NCI-H345 treated with DMSO at 0.1 percent for 48 hours (cell line): ENCODE data around the gene ELMO1.
A peak's percentile ranks its signal among the peaks of the same experiment; 100 is the strongest.

Experiments
- DNase-seq: peaks from one replicate; lab custom pipeline; 2025; ENCODE audit not compliant: unreplicated experiment; lab: John Stamatoyannopoulos, UW

Gene ELMO1

DNA sequence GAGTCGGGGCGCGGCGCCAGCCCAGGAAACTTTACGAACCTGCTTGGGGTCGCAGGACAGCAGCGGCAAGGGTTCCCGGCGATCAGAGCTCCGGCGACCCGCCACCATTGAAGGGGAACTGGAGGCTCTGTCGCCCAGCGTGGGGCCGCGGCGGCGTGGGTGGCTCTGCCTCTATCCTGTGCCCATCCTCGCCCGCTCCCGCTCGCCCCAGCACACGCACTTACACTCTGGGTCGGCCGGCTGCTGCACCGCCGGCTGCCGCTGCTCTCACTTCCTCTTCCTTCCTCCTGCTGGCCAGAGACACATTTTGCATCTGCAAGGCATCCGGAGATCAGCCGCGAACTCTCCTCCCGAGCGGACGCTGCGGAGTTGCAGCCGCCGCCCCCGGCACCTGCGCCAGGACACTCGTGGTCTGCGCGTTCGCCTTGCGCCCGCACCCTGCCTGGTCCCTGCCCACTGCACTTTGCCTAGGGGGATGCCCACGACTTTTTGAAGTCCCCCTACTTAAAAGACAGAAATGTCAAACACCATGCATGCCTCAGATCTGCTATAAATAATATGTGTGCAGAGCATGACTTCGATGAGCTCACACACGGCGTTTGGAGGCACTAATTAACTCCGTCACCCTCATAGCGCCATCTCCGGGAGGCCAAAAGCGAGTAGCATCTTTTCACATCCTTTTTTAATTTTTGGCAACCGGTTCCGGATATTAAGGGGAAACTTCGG, at the start of gene ELMO1:
TSS of gene ELMO1 (minus strand) at position 229 of the 726 bp plus-strand sequence. CDS start 106,174 bp downstream, outside the sequence.
- DNase-seq = peak; percentile 52

GRCh38 chr7:37497576-37497975, 48.9 kb upstream of the ELMO1 start:
- DNase-seq = no peak

DNA sequence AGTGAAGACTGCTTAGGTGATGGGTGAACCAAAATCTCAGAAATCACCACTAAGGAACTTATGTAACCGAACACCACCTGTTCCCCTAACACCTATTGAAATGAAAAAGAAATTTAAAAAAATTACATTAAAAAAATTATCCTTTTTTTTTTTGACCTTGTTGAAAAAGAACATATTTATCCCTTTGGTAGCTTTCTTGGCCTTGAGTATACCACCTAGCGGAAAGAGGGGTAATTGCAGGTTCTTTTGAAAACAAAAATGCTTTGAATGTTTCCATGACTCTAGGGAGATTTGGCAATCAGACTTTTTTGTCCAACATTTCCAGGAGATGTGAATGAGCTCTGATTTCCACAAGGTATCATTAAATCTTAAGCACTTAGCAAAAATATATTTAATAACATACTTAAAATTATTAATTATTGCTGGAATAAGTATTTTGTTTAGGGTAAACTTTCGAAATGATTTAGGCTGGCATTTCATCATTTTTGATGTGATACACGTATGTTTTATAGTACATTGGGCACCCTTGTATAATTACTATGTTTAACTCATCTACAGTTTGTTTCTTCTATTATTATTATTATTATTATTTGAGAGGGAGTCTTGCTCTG, 47.0 kb upstream of the ELMO1 start:
- DNase-seq = no peak

DNA sequence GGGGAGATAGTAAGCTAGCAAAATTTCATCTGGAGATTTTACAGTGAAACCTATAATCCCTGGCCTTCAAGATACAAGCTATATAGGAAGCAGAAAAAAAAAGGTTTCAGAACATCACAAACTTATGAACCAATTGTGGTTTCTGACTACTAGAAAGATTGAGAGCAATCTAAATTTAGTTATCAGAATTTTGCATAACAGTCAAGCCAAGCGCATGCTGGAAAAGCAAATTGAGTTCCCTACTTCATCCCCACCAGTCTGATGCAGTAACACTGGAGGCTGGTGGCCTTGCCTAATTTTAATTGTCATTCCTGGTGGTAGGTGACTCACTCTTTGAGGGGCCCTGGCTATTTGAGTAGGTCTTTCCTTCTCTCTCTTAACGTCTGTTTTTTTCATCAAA, 46.3 kb upstream of the ELMO1 start:
- DNase-seq = no peak

DNA sequence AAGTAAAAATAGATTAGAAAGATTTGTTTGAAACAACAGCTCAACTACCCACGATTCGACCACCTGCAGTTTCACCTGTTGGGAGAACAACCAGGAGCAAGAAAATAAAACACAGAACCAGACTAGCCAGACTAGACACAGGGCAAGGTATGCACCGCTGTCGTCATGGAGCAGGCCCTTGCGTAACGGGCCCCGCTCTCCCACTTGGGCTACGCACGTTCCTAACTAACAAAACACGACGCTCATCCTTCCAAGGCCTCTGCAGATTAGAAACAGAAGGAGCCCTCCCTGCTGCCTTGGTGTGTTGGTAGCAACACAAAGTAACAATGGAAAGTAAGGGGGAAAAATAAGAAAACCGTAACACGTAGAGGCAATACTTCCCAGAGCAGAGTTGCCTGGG, 45.1 kb upstream of the ELMO1 start:
- DNase-seq = no peak

DNA sequence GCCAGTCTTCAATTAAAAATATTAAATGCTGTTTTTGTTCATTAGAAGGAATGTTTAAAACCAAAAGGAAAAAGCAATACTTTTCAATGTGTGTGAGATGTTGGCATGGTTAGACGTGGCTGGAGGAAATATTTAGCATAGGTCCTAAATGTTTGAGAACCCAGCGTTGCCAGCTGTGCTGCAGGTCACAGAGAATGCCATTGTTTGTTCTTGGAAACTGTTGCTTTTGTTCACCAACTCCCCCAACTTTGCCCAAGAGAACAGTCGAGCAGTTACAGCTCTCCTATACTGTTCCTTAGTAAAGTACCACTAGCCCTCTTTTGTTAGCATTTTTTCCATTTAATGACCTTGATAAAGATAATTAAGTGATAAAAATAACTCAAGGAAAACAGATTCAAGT, 44.5 kb upstream of the ELMO1 start:
- no peak for DNase-seq

- DNase-seq = no peak
Observed at GRCh38 chr7:37491919-37492694, 43.4 kb upstream of the ELMO1 start.

DNA sequence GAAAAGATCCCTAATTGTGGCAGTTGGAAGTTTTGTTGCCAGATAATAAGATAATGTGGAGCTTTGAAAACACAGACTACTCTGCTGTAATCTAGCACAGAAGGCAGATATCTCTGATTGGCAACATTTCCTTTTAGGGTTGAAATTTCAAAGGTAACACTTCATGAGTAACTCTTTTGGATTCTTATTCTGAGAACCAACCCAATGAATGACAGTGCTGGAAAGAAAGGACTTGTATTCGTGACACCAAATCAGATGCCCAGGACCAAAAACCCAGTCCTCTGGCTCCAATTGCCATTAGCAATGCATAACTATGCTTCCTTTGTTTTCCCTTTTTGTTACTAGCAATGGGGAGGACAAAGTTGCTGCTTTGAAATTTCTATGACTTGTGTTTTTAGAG, 41.0 kb upstream of the ELMO1 start:
- no peak for DNase-seq

- no peak for DNase-seq
Observed at GRCh38 chr7:37488163-37488764, 39.6 kb upstream of the ELMO1 start.

GRCh38 chr7:37484426-37485073, 35.9 kb upstream of the ELMO1 start:
- no peak for DNase-seq

DNA sequence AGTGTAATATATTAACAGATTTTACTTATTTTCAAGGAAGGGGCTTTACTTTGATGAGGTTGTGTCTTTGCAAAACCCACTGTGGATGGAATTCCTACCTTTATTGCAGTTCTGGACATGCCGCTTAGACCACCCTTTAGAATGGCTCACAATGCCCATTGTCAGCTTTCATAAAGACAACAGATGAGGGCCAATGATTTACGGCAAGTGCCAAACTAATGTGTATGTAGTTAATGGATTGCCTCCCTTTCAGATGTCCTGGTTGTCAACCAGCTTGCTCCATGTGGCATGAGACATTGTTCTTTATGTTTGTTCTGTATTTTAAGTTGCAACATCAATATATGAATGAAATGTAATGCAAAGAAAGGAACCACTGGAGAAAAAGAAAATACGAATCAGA, 35.0 kb upstream of the ELMO1 start:
- DNase-seq = no peak

GRCh38 chr7:37482953-37483352, 34.3 kb upstream of the ELMO1 start:
- DNase-seq = no peak

- DNase-seq = no peak
Observed at GRCh38 chr7:37482505-37482904, 33.8 kb upstream of the ELMO1 start.

DNA sequence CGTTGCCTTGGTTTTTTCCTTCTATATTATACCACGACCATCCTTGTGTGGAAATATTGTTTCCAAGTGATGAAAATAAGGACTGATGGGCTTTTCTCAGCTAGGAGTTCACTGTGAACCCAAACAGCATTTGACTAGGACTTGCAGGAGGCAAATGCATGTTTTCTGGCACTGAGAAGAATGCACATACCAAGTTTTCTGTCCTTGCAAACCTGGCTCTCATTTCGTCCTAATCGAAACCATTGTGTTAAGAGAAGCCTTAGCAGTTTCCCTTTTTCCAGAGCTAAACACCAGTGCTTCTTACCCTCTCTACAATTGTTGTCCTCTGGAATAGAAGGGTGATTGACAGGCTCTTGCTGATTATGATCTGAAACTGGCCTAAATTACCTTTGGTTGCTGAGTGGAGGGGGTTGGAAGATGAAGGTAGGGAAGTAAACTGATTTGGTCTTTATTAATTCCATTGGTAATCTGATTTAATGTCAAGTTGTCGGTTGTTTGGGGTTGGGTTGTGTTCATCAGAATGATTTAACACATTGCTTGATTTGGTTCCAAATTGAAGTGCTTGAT, 33.1 kb upstream of the ELMO1 start:
- DNase-seq = no peak

- DNase-seq = no peak
Observed at GRCh38 chr7:37481154-37481553, 32.5 kb upstream of the ELMO1 start.

DNA sequence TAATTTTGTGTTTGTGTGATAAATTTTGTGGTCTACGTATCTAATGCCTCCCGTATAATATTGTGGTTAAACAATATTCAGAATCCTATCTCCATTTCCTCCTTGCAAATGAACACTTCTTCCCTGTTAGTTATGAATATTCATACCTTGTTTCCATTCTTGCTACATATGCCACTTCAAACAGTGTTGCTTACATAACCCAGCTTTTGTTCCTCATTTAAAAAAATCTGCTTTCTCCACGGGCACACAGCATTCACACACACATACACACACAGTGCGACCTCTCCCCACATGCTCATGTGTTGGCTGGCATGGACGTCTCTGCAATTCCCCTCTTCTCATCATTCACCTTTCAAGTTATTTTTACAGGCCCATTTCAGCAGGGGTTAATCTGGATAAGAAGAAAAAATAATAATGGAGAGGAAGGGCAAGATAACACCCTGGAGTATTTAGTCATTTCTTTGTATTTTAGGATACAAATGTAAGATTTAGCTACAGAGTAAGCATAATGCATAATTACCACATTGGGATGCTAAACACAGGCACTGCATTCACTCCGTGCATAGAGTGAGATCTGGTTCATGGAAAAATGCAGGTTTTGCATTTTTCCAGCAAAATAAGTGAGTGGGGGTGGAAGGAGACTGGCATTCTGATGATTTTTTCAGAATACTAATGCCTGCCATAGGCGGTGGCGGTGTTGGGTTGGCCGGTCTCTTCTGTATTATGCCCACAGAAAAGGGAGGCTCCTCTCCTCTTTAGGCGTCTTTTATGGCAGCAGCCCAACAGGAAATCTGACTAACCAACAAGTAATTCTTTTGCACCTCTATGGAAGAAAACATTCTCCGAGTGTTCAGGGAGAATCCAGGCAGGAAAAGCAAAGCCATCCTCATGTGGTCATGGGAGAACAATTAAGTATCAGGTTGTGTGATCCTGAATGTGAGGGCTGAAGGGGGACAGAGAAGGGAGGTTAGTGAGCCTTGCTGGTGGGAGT, 31.7 kb upstream of the ELMO1 start:
- DNase-seq = no peak

GRCh38 chr7:37476881-37477450, 28.3 kb upstream of the ELMO1 start:
- no peak for DNase-seq

GRCh38 chr7:37476428-37476827, 27.8 kb upstream of the ELMO1 start:
- no peak for DNase-seq

- no peak for DNase-seq
Observed at GRCh38 chr7:37475646-37476045, 27.0 kb upstream of the ELMO1 start.
